ENCODE results near the gene COL6A3.

The COL6A3 gene

GRCh38 chr2:237441605-237442274 lies 27.8 kb upstream of the COL6A3 start:
- DNase-seq (ENCODE audit: low read depth): no peak
- H3K4me3 ChIP-seq (ENCODE audit: low read length): no peak overlapping the region
- no peak for TF ChIP-seq CTCF (conservative IDR thresholded peaks at IDR 0.05; ENCODE audit: low read depth, low read length)

- DNase-seq (ENCODE audit: low read depth): no peak
- H3K4me3 ChIP-seq (ENCODE audit: low read length): no peak overlapping the region
- no peak for TF ChIP-seq CTCF (conservative IDR thresholded peaks at IDR 0.05; ENCODE audit: low read depth, low read length)
Measured at GRCh38 chr2:237440819-237441281, 26.9 kb upstream of the COL6A3 start.

DNA sequence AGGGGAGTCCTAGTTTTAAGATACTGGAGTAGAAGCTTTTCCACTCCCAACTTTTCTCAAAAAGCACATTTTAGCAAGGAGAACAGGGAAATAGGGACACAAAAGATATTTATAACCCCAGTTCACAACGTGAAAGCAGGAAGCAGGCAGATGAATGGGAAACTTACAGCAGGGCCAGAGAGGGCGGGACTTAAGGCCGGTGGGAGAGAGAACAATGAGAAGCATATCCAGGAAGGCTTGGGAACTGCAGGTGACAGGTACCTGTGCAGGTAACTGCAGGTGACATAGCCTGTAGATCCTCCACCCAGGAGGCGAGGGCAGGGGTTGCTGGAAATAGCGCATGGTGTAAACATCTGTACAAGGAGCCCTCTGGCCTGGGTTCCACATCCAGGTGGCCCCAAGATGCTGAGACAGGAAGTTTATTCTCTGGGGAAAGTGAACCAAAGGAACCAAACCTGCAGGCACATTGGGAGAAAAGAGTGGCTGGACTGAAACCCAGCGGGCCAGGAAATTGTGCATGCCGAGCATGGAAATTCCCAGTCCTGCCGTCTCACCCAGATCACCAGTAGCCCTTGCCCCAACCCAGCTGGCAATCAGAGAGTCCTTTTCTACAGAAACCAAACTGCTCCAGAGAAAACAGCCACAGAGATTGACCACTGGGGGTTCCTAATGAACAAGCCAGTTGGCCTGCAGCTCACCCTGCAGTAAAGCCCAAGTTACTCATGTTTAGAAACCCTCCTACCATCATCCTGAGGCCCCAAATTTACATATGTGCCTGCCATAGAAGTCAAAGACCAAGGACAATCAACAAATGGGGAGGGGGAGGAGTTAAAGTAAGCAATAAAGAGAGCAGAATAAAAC lies 24.3 kb upstream of the COL6A3 start:
- H3K4me3 ChIP-seq (ENCODE audit: low read length): no peak overlapping the region
- DNase-seq (ENCODE audit: low read depth): no peak
- no peak for TF ChIP-seq CTCF (conservative IDR thresholded peaks at IDR 0.05; ENCODE audit: low read depth, low read length)

- no peak overlapping the region for H3K4me3 ChIP-seq (ENCODE audit: low read length)
- DNase-seq (ENCODE audit: low read depth): no peak
- no peak for TF ChIP-seq CTCF (conservative IDR thresholded peaks at IDR 0.05; ENCODE audit: low read depth, low read length)
Measured at GRCh38 chr2:237437566-237437965, 23.6 kb upstream of the COL6A3 start.

GRCh38 chr2:237435844-237436587 lies 22.1 kb upstream of the COL6A3 start:
- no peak for TF ChIP-seq CTCF (conservative IDR thresholded peaks at IDR 0.05; ENCODE audit: low read depth, low read length)
- no peak for DNase-seq (ENCODE audit: low read depth)
- H3K4me3 ChIP-seq (ENCODE audit: low read length): no peak overlapping the region

- no peak for TF ChIP-seq CTCF (conservative IDR thresholded peaks at IDR 0.05; ENCODE audit: low read depth, low read length)
- DNase-seq (ENCODE audit: low read depth): no peak
- no peak overlapping the region for H3K4me3 ChIP-seq (ENCODE audit: low read length)
Measured at GRCh38 chr2:237434866-237435311, 20.9 kb upstream of the COL6A3 start.

Measured in retinal pigment epithelial cell (primary cell).